Activated T-helper 9 cell treated with anti-CD3 and anti-CD28 coated beads, Interleukin-2, amount 50 U/mL, for 16 hours (primary cell): ENCODE results near the gene PSME1.

Source experiments
- DNase-seq: peaks from one replicate; pipeline ENCODE4 v3.0.0-alpha.2; 2020; ENCODE audit warnings: low read depth

PSME1 gene

GRCh38 chr14:24130380-24130716, 5.6 kb upstream of the PSME1 start, which contains the start of gene FITM1:
FITM1 (plus strand) TSS chr14:24130659; CDS start chr14:24131564, 905 bp downstream.
- no peak for DNase-seq

- no peak for DNase-seq
Observed at GRCh38 chr14:24130717-24131548, 5.1 kb upstream of the PSME1 start.

GRCh38 chr14:24131549-24131966, 4.4 kb upstream of the PSME1 start:
- DNase-seq: no peak

- no peak for DNase-seq
Observed at GRCh38 chr14:24132061-24132685, 3.8 kb upstream of the PSME1 start.

DNA sequence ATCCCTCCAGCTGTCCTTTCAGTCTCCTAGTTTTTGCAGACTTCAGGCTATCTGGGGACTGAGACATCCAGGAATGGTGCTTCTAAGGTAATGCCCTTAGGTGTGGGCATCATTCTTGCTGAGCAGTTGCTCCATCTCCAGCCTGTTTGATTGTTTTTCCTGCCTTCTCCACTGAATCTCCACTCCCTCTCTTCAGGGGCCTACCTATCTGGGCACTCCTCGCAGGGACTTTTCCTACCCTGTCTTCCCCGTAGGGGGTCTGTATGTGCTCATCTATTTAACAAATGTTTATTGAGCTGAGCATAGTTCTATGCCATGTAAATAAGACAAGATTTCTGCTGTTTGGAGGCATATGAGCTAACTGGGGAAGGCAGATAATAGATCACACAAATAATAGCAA, 3.0 kb upstream of the PSME1 start:
- DNase-seq: no peak

DNA sequence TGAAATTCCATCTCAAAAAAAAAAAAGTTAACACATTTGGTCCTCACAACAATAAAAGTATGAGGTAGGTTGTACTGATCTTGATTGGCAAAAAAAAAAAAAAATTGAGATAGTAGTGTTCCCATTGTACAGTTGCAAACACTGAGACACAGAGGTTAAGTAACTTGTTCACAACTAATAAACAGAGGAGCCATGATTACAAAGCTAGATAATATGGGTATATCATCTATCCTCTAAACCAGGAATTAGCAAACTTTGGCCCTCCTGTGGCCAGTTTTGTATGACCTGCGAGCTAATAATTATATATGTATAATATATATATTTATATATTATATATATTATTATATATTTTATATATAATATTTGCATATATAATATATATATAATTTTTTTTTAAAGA, 2.3 kb upstream of the PSME1 start:
- no peak for DNase-seq

DNA sequence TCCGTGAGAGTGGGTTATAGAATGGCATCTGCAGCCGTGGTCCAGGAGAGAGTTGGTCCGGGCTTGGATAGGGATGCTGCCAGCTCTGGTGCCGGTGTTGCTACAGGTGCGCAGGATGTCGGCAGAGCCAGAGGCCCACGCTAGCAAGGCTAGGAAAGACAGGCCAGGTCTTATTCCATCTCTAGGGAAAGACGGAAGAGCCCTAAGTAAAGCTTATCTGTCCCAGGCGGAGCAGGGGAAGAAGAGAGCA, 485 bp upstream of the PSME1 start:
- no peak for DNase-seq

DNA sequence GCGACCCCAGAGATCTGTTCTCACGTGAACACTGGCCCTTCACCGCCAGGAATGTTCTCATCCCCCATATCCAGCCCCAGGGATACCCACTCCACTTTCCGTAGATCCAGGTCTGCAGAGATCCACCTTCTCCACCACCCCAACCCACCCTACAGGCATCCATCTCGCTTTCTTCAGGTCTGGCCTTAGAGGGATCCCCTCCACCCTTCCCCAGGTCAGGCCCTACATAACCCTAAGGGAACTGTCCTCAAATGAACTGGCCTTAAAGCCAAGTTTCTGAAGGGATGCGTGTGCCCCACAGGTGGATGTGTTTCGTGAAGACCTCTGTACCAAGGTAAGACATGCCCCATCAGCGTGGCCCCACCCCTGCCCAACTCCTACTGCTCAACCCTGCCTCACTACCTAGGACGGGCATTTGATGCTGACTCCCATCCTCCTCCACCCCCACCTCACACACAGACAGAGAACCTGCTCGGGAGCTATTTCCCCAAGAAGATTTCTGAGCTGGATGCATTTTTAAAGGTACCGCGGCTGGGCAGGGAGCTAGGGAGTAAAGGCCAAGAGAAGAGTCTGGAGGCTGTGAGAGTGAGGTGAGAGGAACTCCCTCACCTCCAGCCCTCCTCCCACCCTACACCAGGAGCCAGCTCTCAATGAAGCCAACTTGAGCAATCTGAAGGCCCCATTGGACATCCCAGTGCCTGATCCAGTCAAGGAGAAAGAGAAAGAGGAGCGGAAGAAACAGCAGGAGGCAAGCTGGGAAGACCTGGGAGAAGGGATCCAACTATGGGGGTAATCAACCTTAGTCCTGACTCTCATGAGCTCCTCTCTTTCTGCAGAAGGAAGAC, 912 bp downstream of the PSME1 start:
- no peak for DNase-seq

DNA sequence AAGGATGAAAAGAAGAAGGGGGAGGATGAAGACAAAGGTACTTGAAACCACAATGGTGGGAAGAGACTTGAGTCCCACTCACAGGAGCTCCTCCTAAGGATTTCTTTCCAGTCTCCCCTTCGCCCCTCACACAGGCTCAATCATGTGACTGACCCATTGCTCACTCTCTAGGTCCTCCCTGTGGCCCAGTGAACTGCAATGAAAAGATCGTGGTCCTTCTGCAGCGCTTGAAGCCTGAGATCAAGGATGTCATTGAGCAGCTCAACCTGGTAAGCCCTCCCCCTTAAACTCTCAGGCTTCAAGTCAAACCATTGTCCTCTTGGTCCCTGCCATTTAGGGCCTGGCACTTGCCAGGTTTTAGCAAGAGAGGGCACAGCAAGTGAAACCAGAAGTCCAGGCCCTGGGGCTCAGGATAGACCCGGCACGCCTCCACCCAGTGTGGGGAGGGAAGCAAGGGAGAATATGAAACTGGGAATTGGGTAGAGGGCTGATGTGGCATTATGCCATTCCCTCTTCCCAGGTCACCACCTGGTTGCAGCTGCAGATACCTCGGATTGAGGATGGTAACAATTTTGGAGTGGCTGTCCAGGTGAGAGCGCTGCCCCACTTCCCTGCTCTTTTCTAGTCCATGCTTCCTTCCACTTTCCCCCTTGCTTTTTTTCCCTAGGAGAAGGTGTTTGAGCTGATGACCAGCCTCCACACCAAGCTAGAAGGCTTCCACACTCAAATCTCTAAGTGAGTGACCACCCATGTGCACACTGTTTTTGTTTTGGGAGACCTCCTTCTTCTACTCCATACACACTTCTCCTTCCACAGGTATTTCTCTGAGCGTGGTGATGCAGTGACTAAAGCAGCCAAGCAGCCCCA, 1.8 kb downstream of the PSME1 start:
- DNase-seq: no peak

- DNase-seq: no peak
Observed at GRCh38 chr14:24138396-24139271, 2.6 kb downstream of the PSME1 start.

DNA sequence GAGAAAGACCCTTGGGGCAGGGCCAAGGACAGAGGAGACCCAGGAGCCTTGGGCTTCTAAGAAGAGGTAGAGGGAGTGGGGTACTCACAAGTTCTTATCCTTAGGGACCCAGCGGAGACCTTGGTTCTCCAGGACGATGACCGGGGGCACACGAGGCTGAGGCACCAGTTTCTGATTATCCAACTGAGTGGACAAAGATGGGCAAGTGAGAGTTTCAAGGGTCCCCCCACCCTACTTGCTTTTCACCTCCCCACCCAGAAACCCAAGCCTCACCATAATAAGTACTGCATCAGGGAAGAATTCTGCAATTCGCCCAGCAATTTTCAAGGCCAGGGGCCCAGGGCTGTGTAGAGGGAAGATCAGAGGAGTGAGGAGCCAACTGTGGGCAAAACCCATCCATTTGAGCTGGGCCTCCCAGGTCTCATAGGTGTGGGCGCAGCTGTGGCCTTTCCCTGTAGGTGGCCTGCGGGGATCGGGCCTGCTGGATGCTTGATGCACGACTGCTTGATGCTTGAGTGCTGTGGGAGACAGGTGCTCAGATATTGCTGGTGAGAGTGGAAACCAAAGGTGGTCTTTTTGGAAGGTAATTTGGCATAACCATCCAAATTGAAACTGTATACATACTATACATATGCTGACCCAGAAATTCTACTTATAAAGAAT, 3.4 kb downstream of the PSME1 start:
- DNase-seq: no peak

GRCh38 chr14:24141097-24141880, 5.3 kb downstream of the PSME1 start, which contains the start of gene EMC9:
EMC9 (minus strand) TSS chr14:24141591; CDS start chr14:24141304, 287 bp downstream.
- peak; percentile 99 for DNase-seq

DNA sequence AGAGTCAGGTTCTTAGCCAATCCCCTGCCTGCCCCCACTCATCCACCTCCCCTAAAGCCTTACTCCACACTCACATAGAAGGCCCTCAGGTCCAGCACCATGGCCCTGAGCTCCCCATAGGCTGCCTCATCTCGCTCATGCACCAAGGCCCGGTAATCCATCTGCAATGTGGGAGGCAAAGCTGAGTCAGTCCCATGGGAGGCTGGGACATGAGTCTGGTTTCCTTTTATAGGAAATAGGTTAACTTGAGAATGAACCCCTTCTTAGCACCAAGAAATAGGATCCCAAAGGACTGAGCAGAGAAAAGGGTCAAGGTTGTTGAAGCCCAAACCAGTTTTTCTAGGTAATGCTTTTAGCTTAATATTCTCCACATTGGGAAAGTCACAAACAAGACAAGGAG, 7.5 kb downstream of the PSME1 start:
- DNase-seq: no peak

DNA sequence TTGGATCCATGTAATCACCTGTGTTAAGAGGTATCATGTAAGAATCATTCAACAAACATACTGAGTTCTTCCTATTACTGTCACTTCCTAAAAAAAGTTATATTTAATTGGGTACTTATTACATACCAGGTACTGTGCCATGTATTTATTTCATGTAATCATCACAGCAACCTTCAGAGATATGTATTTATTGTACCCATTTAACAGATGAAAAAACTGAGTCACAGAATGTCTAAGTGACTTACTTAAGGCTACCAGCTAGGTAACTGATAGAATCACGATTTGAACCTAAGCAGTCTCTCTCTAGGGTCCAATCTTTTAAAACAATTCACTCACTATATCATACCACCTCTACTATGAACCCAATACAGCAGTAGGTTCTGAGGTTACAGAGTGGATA, 8.5 kb downstream of the PSME1 start:
- no peak for DNase-seq

- DNase-seq: no peak
Observed at GRCh38 chr14:24145219-24145618, 9.2 kb downstream of the PSME1 start.

DNA sequence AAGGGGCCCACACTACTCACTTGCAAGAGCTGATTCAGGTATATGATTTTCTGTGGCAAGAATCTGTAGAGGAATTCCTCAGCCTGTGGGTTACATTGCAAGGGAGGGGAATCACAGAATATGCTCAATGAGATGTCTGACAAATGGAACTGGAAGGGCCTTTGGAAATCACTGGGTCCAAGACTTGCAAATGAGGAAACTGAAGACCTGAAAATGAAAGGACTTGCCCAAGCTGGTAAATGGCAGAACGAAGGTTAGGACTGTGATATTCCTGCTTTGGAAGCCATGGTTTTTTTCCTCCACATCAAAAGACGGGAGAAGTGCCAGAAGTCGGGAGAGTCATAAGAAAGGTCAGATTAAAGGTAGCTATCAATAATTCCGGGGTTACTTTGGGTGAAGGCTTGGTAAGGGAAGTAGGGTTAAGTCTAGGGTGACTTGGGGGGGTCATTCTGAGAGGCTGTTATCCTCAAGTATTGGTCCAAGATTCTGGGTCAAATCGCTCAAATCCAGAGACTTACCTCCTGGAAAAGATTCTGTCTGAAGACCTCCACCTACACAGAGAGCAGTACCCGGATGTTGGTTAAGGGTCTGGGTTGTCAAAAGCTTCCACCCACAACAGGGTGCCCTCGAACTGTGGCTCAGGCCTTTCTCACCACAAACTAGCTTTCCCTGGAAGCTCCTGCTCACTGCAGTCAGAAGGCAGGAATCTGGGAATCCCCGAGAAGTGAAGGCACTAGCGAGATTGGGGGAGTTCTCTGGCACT, 9.9 kb downstream of the PSME1 start:
- no peak for DNase-seq

DNA sequence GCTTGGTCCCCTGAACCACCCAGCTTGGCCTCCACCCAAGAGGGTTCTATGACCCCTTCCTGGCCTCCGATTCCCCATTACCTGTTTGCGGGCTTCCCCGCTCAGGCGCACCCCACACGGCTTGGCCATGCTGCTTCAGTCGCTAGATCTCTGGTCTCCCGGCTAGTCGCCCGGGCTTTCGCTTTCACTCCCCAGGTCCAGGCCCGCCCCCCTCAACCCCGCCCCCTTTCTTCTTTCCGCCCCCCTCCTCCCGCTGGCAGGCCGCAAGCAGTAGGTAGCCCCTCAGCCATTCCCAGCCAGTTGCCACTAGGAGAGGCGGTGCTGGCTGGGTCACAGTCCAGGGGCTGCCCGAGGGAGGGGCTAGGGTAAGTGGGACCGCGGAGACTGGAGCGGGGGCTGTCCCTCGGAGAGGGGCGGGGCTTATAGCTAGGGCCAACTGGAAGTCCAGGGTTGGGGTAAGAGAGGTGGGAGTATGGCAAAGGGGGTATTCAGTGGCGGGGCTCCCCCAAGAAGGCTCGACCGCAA, 10.5 kb downstream of the PSME1 start, which contains the start of gene PSME2:
Gene PSME2, minus strand, starts transcription at position 158 of the 525 bp plus-strand sequence. Its CDS starts 29 bp downstream, at position 129.
- peak; percentile 77 for DNase-seq

- peak; percentile 97 for DNase-seq
Observed at GRCh38 chr14:24146978-24147760, 11.2 kb downstream of the PSME1 start, which contains the start of gene RNF31. RNF31 (plus strand) TSS chr14:24147498; CDS start chr14:24147699, 201 bp downstream.
